A673 (cell line): Measurements from ENCODE around the gene KRTAP10-11.

ENCODE experiments used
- EZH2 ChIP-seq: fragments of 200-600 bp; sonication (generic); IDR thresholded peaks from 2 replicates; pipeline ENCODE4 v1.6.1; 2017; ENCODE audit warnings: borderline replicate concordance, low read depth, mild to moderate bottlenecking, mixed read lengths, antibody characterized with exemption, low read length; ENCODE audit not compliant: poor library complexity, severe bottlenecking
- TF ChIP-seq, protein P1 (sequence below): fragments of 300-800, 200-600 bp; sonication (generic); conservative IDR thresholded peaks from 2 replicates; pipeline ENCODE4 v1.5.1; 2017; ENCODE audit warnings: low read depth, mild to moderate bottlenecking, antibody characterized with exemption, low read length, moderate library complexity, mixed read lengths

GRCh38 chr21:44603911-44604310 is 42.3 kb upstream of the KRTAP10-11 start:
- no peak for TF ChIP-seq EZH2
- TF ChIP-seq, protein P1, sequence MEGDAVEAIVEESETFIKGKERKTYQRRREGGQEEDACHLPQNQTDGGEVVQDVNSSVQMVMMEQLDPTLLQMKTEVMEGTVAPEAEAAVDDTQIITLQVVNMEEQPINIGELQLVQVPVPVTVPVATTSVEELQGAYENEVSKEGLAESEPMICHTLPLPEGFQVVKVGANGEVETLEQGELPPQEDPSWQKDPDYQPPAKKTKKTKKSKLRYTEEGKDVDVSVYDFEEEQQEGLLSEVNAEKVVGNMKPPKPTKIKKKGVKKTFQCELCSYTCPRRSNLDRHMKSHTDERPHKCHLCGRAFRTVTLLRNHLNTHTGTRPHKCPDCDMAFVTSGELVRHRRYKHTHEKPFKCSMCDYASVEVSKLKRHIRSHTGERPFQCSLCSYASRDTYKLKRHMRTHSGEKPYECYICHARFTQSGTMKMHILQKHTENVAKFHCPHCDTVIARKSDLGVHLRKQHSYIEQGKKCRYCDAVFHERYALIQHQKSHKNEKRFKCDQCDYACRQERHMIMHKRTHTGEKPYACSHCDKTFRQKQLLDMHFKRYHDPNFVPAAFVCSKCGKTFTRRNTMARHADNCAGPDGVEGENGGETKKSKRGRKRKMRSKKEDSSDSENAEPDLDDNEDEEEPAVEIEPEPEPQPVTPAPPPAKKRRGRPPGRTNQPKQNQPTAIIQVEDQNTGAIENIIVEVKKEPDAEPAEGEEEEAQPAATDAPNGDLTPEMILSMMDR: no peak
